K562 (cell line): Measurements from ENCODE around the gene PELI3. TPM values are rescaled to one million over a fixed set of nuclear protein-coding genes. Genes with fewer than 3 reads are reported as not detected.

Experiments used
- ATF7 ChIP-seq: fragments of 450-650 bp; IDR thresholded peaks from 2 replicates; pipeline ENCODE4 v1.7.1; 2014; ENCODE audit warnings: mild to moderate bottlenecking, moderate library complexity
- CREB1 ChIP-seq, 2 experiments: sonication (generic) in 1 of 2; formaldehyde crosslinking in 1 of 2; IDR thresholded peaks; 2 replicates each; pipeline versions ENCODE4 v1.6.1 to v1.8.0; 2012 to 2022; ENCODE audit warnings: inconsistent platforms in 1 of 2, mild to moderate bottlenecking in 1 of 2, missing genetic modification reagents in 1 of 2, moderate library complexity in 1 of 2
- DIDO1 ChIP-seq: fragments of 450-650 bp; IDR thresholded peaks from 2 replicates; pipeline ENCODE4 v1.6.1; 2016; ENCODE audit warnings: low read depth, missing biosample characterization, missing genetic modification characterization
- MBD2 ChIP-seq: sonication (generic); IDR thresholded peaks from 2 replicates; pipeline ENCODE4 v1.6.1; 2016; ENCODE audit warnings: low read depth, borderline replicate concordance
- MCM5 ChIP-seq: fragments of 450-650 bp; IDR thresholded peaks from 2 replicates; pipeline ENCODE4 v1.6.1; 2016; ENCODE audit warnings: low read depth
- NCOA2 ChIP-seq, 2 experiments: fragments of 450-650 bp; IDR thresholded peaks; 2 replicates each; pipeline ENCODE4 v1.6.1; 2018; ENCODE audit warnings: mild to moderate bottlenecking in 2 of 2, moderate library complexity in 1 of 2; ENCODE audit not compliant: partially characterized antibody in 2 of 2
- PHF21A ChIP-seq: fragments of 450-650 bp; IDR thresholded peaks from 2 replicates; pipeline ENCODE4 v1.6.1; 2017; ENCODE audit warnings: low read depth, borderline replicate concordance
- PML ChIP-seq: IDR thresholded peaks from 2 replicates; pipeline ENCODE4 v1.6.1; 2012; ENCODE audit warnings: low read length, inconsistent platforms
- PRMT5 ChIP-seq: sonication (generic); formaldehyde crosslinking; IDR thresholded peaks from 2 replicates; pipeline ENCODE4 v1.5.0; 2020; ENCODE audit warnings: missing genetic modification reagents
- PYGO2 ChIP-seq: fragments of 450-650 bp; IDR thresholded peaks from 2 replicates; pipeline ENCODE4 v1.6.1; 2016; ENCODE audit warnings: mild to moderate bottlenecking, missing genetic modification characterization, moderate library complexity, missing compliant biosample characterization
- RBBP5 ChIP-seq: fragments of 200-600 bp; sonication (generic); IDR thresholded peaks from 2 replicates; pipeline ENCODE4 v1.6.1; 2012; ENCODE audit warnings: borderline replicate concordance, mild to moderate bottlenecking, low read length, control low read depth, inconsistent platforms; ENCODE audit not compliant: insufficient read depth, poor library complexity, severe bottlenecking
- SIX5 ChIP-seq, 2 experiments: IDR thresholded peaks; 2 replicates each; pipeline ENCODE4 v1.6.1; 2011; ENCODE audit warnings: low read length in 2 of 2, borderline replicate concordance in 1 of 2, low read depth in 1 of 2, mild to moderate bottlenecking in 1 of 2, moderate library complexity in 1 of 2; ENCODE audit not compliant: insufficient read depth in 1 of 2
- SP2 ChIP-seq: IDR thresholded peaks from 2 replicates; pipeline ENCODE4 v1.6.1; 2011; ENCODE audit warnings: mild to moderate bottlenecking, low read depth, low read length, moderate library complexity; ENCODE audit not compliant: poor library complexity, severe bottlenecking; ENCODE audit errors: extremely low read depth
- SRF ChIP-seq, 2 experiments: fragments of 250-450, 450-650 bp in 1 of 2; sonication (Bioruptor Pico) in 1 of 2; sonication (generic) in 1 of 2; formaldehyde crosslinking; IDR thresholded peaks; 2 replicates each; pipeline versions ENCODE4 v1.5.0 to v1.5.1; 2020 to 2022; ENCODE audit warnings: mild to moderate bottlenecking in 1 of 2, missing genetic modification reagents in 1 of 2
- TAF15 ChIP-seq: fragments of 200-400 bp; formaldehyde crosslinking; IDR thresholded peaks from 2 replicates; pipeline ENCODE4 v1.6.1; 2017; ENCODE audit warnings: mild to moderate bottlenecking, low read depth, low read length, moderate library complexity
- U2AF2 ChIP-seq: fragments of 200-400 bp; formaldehyde crosslinking; optimal IDR thresholded peaks from 2 replicates; pipeline ENCODE3; 2017; ENCODE audit warnings: low read depth, mild to moderate bottlenecking, low read length
- ZNF165 ChIP-seq: fragments of 250-450 bp; sonication (Bioruptor Pico); IDR thresholded peaks from 2 replicates; pipeline ENCODE4 v1.4.0; 2020; ENCODE audit warnings: borderline replicate concordance
- ZNF717 ChIP-seq: fragments of 250-450 bp; sonication (Bioruptor Pico); IDR thresholded peaks from 2 replicates; pipeline ENCODE4 v1.5.0; 2021
- polyA plus RNA-seq, 8 experiments: library from polyadenylated mRNA; depleted of rRNA in 4 of 8; stranded (reverse) in 5 of 8; unstranded in 3 of 8; fragments of >200 nt; fragmentation: Nextera tagmentation in 2 of 8; fragmentation: Illumina TruSeq in 1 of 8; extraction: Ambion mirVana in 2 of 8; extraction: Trizol in 1 of 8; gene quantifications; 2 replicates each; pipeline versions ENCODE4 v1.2.1 to v1.2.3, GENCODE V29; 2011 to 2014; ENCODE audit warnings: inconsistent platforms in 1 of 8, missing spikeins in 1 of 8
- total RNA-seq, 7 experiments: library from RNA; depleted of rRNA in 6 of 7; stranded (reverse); fragments of >200 nt in 6 of 7; fragmentation: Illumina TruSeq in 2 of 7; extraction: Trizol in 2 of 7; gene quantifications; 2 replicates each; pipeline versions ENCODE4 v1.2.1 to v1.2.3, GENCODE V29; 2011 to 2021; ENCODE audit warnings: low replicate concordance in 1 of 7
- TF ChIP-seq, protein P1 (sequence below): fragments of 200-800 bp; sonication (Bioruptor generic); IDR thresholded peaks from 2 replicates; pipeline ENCODE4 v1.6.1; 2017; ENCODE audit warnings: missing genetic modification characterization, missing compliant biosample characterization
- TF ChIP-seq, protein P2 (sequence below), 2 experiments: IDR thresholded peaks; 2 replicates each; pipeline ENCODE4 v1.6.1; 2011; ENCODE audit warnings: borderline replicate concordance in 1 of 2, control low read depth in 1 of 2, low read depth in 1 of 2, low read length in 1 of 2, mild to moderate bottlenecking in 1 of 2, mixed read lengths in 1 of 2, moderate library complexity in 1 of 2; ENCODE audit not compliant: insufficient read depth in 1 of 2, insufficient read length in 1 of 2, poor library complexity in 1 of 2, severe bottlenecking in 1 of 2; ENCODE audit errors: extremely low read depth in 1 of 2
- TF ChIP-seq, protein P3 (sequence below): sonication (generic); formaldehyde crosslinking; IDR thresholded peaks from 2 replicates; pipeline ENCODE4 v1.8.1; 2023; ENCODE audit warnings: mild to moderate bottlenecking, missing genetic modification reagents

The PELI3 gene
- total and polyA plus RNA-seq, 9 of the 15 experiments (the other 6 are each of a cell fraction or from before 2014, with no cell fraction given) = 0.17 to 4.2 (median 1.9) TPM

DNA sequence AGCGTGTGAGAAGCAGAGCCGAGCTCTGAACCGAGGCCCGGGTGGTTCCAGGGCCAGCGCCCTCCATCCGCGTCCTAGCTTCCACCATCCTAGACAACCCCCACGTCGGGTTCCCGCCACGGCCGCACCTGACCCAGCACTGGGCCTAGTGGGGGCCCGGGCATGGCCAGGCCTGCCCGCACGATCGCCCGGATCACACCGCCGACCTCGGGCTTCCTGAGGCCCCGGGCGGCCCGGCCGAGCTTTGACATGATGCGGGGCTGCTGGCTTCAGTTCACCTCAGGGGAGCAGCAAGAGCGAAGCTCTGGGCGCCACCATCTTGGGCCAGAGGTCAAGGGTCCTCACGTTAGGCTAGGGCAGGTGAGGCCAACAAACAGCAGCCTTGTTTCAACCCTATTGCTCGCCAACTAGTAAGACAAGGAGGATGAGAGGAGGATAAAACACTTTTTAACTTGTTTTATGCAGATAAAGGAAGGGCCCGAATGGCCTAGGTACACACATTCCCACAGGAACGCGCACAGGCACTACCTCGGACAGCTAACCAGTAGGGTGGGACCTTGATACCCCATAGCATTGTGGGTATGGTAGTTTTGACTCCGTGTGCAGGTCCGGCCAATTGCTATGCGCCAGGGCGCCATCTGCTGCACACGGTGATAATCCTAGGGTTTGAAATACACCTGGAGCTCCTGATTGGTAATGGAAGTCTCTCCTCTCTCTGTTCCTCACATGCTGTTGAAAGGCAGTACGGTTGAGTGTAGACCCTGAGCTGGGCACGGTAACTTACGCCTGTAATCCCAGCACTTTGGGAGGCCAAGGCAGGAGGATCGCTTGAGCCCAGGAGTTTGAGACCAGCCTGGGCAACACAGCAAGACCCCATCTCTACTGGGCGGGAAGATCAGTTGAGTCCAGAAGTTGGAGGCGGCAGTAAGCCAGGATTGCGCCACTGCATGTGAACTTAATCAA is 27.9 kb upstream of the PELI3 start, which contains the start of gene MRPL11 (continued):
- no peak for TF ChIP-seq PYGO2 (tag)
- TF ChIP-seq DIDO1 (tag) = peak; percentile 94
- peak in 1 of 2 experiments; percentile 99 for TF ChIP-seq NCOA2 (IDR thresholded peaks at IDR 0.05; ENCODE audit: partially characterized antibody in 2 of 2)
- TF ChIP-seq, protein P1, sequence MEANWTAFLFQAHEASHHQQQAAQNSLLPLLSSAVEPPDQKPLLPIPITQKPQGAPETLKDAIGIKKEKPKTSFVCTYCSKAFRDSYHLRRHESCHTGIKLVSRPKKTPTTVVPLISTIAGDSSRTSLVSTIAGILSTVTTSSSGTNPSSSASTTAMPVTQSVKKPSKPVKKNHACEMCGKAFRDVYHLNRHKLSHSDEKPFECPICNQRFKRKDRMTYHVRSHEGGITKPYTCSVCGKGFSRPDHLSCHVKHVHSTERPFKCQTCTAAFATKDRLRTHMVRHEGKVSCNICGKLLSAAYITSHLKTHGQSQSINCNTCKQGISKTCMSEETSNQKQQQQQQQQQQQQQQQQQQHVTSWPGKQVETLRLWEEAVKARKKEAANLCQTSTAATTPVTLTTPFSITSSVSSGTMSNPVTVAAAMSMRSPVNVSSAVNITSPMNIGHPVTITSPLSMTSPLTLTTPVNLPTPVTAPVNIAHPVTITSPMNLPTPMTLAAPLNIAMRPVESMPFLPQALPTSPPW (CRISPR knock-in tag) = peak; percentile 55
- no peak for TF ChIP-seq MCM5
- no peak for TF ChIP-seq TAF15
- TF ChIP-seq PML = peak; percentile 54
- TF ChIP-seq ATF7 = peak; percentile 89
- no peak for TF ChIP-seq U2AF2
- TF ChIP-seq CREB1 (IDR thresholded peaks at IDR 0.05) = no peak
- TF ChIP-seq CREB1 (CRISPR knock-in tag; IDR thresholded peaks at IDR 0.05) = peak; percentile 76
- TF ChIP-seq PRMT5 (CRISPR knock-in tag) = no peak
- TF ChIP-seq, protein P2, sequence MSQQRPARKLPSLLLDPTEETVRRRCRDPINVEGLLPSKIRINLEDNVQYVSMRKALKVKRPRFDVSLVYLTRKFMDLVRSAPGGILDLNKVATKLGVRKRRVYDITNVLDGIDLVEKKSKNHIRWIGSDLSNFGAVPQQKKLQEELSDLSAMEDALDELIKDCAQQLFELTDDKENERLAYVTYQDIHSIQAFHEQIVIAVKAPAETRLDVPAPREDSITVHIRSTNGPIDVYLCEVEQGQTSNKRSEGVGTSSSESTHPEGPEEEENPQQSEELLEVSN (IDR thresholded peaks at IDR 0.05; ENCODE audit: borderline replicate concordance in 1 of 2, extremely low read depth in 1 of 2, insufficient read depth in 1 of 2, insufficient read length in 1 of 2, low read depth in 1 of 2, low read length in 1 of 2, poor library complexity in 1 of 2, severe bottlenecking in 1 of 2) = peak; percentile 12 to 21
- TF ChIP-seq ZNF165 = 0 out of 2 replicates have a peak, but pooled peaks have one; percentile 53
- TF ChIP-seq MBD2 = peak; percentile 65; the same call in 1 of the 2 replicates
- peak in 1 of 2 experiments; percentile 65; a peak in 2 of 4 replicates for TF ChIP-seq SRF (CRISPR knock-in tag; IDR thresholded peaks at IDR 0.05)
- TF ChIP-seq ZNF717 (CRISPR knock-in tag) = no peak
- TF ChIP-seq SIX5 (IDR thresholded peaks at IDR 0.05; ENCODE audit: borderline replicate concordance in 1 of 2, insufficient read depth in 1 of 2, low read depth in 1 of 2, low read length in 2 of 2) = peak; percentile 74 to 90; a peak in 3 of 4 replicates
- TF ChIP-seq, protein P3, sequence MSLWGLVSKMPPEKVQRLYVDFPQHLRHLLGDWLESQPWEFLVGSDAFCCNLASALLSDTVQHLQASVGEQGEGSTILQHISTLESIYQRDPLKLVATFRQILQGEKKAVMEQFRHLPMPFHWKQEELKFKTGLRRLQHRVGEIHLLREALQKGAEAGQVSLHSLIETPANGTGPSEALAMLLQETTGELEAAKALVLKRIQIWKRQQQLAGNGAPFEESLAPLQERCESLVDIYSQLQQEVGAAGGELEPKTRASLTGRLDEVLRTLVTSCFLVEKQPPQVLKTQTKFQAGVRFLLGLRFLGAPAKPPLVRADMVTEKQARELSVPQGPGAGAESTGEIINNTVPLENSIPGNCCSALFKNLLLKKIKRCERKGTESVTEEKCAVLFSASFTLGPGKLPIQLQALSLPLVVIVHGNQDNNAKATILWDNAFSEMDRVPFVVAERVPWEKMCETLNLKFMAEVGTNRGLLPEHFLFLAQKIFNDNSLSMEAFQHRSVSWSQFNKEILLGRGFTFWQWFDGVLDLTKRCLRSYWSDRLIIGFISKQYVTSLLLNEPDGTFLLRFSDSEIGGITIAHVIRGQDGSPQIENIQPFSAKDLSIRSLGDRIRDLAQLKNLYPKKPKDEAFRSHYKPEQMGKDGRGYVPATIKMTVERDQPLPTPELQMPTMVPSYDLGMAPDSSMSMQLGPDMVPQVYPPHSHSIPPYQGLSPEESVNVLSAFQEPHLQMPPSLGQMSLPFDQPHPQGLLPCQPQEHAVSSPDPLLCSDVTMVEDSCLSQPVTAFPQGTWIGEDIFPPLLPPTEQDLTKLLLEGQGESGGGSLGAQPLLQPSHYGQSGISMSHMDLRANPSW = peak; percentile 92
- TF ChIP-seq SP2 = no peak
- peak; percentile 95 for TF ChIP-seq RBBP5
- no peak for TF ChIP-seq PHF21A
